IMR-90 (cell line): ENCODE data around the gene HIVEP3.

Source experiments
- MXI1 ChIP-seq: IDR thresholded peaks from 2 replicates; pipeline ENCODE4 v1.6.1; 2012; ENCODE audit warnings: low read depth, mild to moderate bottlenecking, low read length, moderate library complexity, borderline replicate concordance
- POLR2A ChIP-seq: IDR thresholded peaks from 2 replicates; pipeline ENCODE4 v1.6.1; 2012; ENCODE audit warnings: mild to moderate bottlenecking, low read depth, low read length
- RFX5 ChIP-seq: IDR thresholded peaks from 2 replicates; pipeline ENCODE4 v1.8.0; 2012; ENCODE audit warnings: low read depth, mild to moderate bottlenecking, low read length, moderate library complexity
- TF ChIP-seq, protein P1 (sequence below): conservative IDR thresholded peaks from 2 replicates; pipeline ENCODE4 v1.5.1; 2012; ENCODE audit warnings: mild to moderate bottlenecking, low read depth, low read length, improper control_type of control experiment

DNA sequence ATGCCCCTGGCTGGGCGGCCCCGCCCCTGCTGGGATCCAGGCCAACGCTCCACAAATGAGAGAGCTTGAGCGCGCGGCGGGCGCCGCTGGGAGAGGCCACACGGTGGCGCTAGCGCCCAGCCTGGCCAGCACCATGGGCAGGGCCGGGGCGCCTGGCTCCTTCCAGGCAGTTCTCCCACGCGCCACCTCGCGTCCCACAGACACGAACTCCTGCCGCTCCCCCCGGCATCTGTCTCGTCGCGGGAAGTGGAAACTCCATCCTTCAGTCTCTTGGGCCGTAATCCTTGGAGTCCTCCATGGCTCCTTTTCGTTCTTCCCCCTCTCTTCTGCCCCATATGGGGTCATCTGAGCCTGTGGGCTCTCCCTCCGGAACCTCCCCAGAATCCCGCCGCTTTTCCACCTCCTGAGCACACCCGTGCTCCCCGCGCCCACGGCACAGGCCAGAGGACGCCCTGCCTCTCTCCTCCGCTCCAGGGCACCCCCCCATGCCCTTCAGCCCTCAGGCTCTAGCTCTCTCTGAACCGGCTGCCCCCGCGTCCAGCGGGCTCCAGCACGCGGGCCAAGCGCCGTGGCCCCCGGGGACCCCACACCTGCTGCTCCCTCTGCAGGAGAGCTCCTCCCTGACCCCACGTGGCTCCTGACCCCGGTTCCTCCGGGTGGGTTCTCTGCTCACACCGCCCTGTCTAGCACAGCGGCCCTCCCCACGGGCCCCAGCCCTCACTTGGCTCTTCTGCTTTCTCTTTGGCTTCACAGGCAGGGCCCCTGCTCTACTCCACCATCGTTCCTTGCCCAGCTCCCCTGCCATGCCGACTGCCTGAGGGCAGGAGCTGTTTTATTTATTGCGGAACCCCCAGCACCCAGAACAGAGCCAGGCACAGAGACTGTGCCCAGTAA lies 402.3 kb downstream of the HIVEP3 start:
- TF ChIP-seq, protein P1, sequence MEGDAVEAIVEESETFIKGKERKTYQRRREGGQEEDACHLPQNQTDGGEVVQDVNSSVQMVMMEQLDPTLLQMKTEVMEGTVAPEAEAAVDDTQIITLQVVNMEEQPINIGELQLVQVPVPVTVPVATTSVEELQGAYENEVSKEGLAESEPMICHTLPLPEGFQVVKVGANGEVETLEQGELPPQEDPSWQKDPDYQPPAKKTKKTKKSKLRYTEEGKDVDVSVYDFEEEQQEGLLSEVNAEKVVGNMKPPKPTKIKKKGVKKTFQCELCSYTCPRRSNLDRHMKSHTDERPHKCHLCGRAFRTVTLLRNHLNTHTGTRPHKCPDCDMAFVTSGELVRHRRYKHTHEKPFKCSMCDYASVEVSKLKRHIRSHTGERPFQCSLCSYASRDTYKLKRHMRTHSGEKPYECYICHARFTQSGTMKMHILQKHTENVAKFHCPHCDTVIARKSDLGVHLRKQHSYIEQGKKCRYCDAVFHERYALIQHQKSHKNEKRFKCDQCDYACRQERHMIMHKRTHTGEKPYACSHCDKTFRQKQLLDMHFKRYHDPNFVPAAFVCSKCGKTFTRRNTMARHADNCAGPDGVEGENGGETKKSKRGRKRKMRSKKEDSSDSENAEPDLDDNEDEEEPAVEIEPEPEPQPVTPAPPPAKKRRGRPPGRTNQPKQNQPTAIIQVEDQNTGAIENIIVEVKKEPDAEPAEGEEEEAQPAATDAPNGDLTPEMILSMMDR = peak; percentile 92
- TF ChIP-seq MXI1 (peak; percentile 47; the same call in 1 of the 2 replicates), POLR2A (no peak), RFX5 (no peak)
